Measurements from ENCODE around the gene CCDC102B. TPM values are rescaled to one million over a fixed set of nuclear protein-coding genes. Genes with fewer than 3 reads are reported as not detected.

The CCDC102B gene
- total RNA-seq, 1 experiment from 2014 or later = 0.92 TPM

DNA sequence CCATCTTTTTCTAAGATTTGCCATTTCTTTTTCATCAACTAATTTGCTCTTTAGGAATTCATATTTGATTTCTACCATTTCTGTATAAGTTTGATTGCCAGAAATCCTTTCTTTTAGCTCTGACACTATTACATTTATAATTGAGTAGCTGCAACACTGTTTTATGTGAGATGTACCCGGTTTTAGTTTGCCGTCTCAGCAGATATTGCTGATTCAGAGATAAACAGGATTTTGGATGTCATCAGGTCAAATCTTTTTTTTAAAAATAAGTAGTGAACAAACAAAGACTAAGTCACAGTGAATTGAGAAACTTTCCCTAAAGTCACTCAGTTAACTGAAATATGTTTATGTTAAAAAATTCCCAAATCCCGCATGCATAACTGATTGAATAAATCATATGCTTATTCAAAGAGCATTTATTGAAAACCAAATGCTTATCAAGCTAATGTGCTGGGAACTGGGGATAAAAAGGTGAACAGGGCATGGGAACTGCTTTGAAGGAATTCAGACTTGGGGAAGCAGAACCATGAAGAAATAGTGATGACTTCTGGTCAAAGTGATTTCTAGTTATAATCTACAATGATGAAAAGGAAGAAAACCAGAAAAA lies 19.5 kb upstream of the CCDC102B start:
- POLR2A ChIA-PET = no interaction called here
- no peak for DNase-seq (ENCODE audit: low read depth, low spot score)
- TF ChIP-seq TCF7L2 (IDR thresholded peaks at IDR 0.05; ENCODE audit: low read depth, low read length) (no peak), POLR2AphosphoS5 (IDR thresholded peaks at IDR 0.05; ENCODE audit: low read depth, low read length) (no peak), SIN3A (IDR thresholded peaks at IDR 0.05; ENCODE audit: borderline replicate concordance, insufficient read depth, low read depth, low read length) (no peak)
- TF ChIP-seq, protein P1, sequence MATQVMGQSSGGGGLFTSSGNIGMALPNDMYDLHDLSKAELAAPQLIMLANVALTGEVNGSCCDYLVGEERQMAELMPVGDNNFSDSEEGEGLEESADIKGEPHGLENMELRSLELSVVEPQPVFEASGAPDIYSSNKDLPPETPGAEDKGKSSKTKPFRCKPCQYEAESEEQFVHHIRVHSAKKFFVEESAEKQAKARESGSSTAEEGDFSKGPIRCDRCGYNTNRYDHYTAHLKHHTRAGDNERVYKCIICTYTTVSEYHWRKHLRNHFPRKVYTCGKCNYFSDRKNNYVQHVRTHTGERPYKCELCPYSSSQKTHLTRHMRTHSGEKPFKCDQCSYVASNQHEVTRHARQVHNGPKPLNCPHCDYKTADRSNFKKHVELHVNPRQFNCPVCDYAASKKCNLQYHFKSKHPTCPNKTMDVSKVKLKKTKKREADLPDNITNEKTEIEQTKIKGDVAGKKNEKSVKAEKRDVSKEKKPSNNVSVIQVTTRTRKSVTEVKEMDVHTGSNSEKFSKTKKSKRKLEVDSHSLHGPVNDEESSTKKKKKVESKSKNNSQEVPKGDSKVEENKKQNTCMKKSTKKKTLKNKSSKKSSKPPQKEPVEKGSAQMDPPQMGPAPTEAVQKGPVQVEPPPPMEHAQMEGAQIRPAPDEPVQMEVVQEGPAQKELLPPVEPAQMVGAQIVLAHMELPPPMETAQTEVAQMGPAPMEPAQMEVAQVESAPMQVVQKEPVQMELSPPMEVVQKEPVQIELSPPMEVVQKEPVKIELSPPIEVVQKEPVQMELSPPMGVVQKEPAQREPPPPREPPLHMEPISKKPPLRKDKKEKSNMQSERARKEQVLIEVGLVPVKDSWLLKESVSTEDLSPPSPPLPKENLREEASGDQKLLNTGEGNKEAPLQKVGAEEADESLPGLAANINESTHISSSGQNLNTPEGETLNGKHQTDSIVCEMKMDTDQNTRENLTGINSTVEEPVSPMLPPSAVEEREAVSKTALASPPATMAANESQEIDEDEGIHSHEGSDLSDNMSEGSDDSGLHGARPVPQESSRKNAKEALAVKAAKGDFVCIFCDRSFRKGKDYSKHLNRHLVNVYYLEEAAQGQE (IDR thresholded peaks at IDR 0.05; ENCODE audit: insufficient read depth in 1 of 2, low read depth in 2 of 2, low read length in 1 of 2) = no peak
- TF ChIP-seq, protein P2, sequence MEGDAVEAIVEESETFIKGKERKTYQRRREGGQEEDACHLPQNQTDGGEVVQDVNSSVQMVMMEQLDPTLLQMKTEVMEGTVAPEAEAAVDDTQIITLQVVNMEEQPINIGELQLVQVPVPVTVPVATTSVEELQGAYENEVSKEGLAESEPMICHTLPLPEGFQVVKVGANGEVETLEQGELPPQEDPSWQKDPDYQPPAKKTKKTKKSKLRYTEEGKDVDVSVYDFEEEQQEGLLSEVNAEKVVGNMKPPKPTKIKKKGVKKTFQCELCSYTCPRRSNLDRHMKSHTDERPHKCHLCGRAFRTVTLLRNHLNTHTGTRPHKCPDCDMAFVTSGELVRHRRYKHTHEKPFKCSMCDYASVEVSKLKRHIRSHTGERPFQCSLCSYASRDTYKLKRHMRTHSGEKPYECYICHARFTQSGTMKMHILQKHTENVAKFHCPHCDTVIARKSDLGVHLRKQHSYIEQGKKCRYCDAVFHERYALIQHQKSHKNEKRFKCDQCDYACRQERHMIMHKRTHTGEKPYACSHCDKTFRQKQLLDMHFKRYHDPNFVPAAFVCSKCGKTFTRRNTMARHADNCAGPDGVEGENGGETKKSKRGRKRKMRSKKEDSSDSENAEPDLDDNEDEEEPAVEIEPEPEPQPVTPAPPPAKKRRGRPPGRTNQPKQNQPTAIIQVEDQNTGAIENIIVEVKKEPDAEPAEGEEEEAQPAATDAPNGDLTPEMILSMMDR (IDR thresholded peaks at IDR 0.05) = no peak
- intact Hi-C loops (cut with micrococcal nuclease; ENCODE audit: unreplicated experiment) (no loop called here), in situ Hi-C loops (cut with HindIII; ENCODE audit: low pct_unique_long_range_greater_than_20kb, low sequenced_read_pairs) (no loop called here)
- CTCF ChIA-PET = no interaction called here
- Histone ChIP-seq H3K4me1 (ENCODE audit: control insufficient read depth, insufficient read depth, low read length) (no peaks in the 10 kb centered on the region), H3K27ac (ENCODE audit: low read length) (no peak overlapping the region), H3K36me3 (ENCODE audit: control insufficient read depth, insufficient read depth, low read length) (no peaks in the 10 kb centered on the region), H3K9me3 (ENCODE audit: control insufficient read depth, insufficient read depth, low read depth, low read length) (no peaks in the 10 kb centered on the region), H3K27me3 (ENCODE audit: control insufficient read depth, insufficient read depth, low read length) (no peaks in the 10 kb centered on the region), H3K4me3 (ENCODE audit: low read depth in 2 of 2, low read length in 2 of 2) (no peak overlapping the region)
- ATAC-seq = no peak
- BruUV-seq (replicated peaks) = no TSS peak

DNA sequence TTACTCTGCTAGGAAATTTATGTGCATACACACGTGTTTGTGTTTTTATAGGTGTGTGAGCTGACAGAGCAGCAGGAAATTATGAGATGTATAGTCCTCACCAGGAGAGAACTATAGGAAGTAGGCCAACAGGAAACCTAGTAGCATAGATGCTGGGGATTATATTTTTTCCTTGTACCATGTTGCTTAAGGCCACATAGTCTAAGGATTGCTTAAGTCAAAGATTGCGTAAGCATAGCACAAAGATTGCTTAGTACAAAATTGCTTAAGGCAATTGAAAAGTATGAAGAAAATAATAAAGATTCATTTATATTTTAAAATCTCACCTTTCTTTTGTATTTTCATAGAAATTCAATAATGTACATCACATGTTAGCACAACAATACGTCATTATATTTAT lies 18.7 kb upstream of the CCDC102B start:
- Histone ChIP-seq H3K4me3 (ENCODE audit: low read depth in 2 of 2, low read length in 2 of 2) (no peak overlapping the region), H3K4me1 (ENCODE audit: control insufficient read depth, insufficient read depth, low read length) (no peaks in the 10 kb centered on the region), H3K36me3 (ENCODE audit: control insufficient read depth, insufficient read depth, low read length) (no peaks in the 10 kb centered on the region), H3K27me3 (ENCODE audit: control insufficient read depth, insufficient read depth, low read length) (no peaks in the 10 kb centered on the region), H3K27ac (ENCODE audit: low read length) (no peak overlapping the region), H3K9me3 (ENCODE audit: control insufficient read depth, insufficient read depth, low read depth, low read length) (no peaks in the 10 kb centered on the region)
- ChIA-PET CTCF (no interaction called here), POLR2A (no interaction called here)
- no peak for ATAC-seq
- intact Hi-C loops (cut with micrococcal nuclease; ENCODE audit: unreplicated experiment) = no loop called here
- in situ Hi-C loops (cut with HindIII; ENCODE audit: low pct_unique_long_range_greater_than_20kb, low sequenced_read_pairs) = no loop called here
- no peak for DNase-seq (ENCODE audit: low read depth, low spot score)
- no TSS peak for BruUV-seq (replicated peaks)
- TF ChIP-seq, protein P1 (IDR thresholded peaks at IDR 0.05; ENCODE audit: insufficient read depth in 1 of 2, low read depth in 2 of 2, low read length in 1 of 2) = no peak
- no peak for TF ChIP-seq SIN3A (IDR thresholded peaks at IDR 0.05; ENCODE audit: borderline replicate concordance, insufficient read depth, low read depth, low read length)
- TF ChIP-seq POLR2AphosphoS5 (IDR thresholded peaks at IDR 0.05; ENCODE audit: low read depth, low read length) = no peak
- TF ChIP-seq TCF7L2 (IDR thresholded peaks at IDR 0.05; ENCODE audit: low read depth, low read length) = no peak
- TF ChIP-seq, protein P2 (IDR thresholded peaks at IDR 0.05) = no peak

Data from Panc1 (cell line).